Tongue (tissue), 2 donors: ENCODE results near the gene NUDT4. TPM values are rescaled to one million over a fixed set of nuclear protein-coding genes. Genes with fewer than 3 reads are reported as not detected.
A peak's percentile ranks its signal among the peaks of the same experiment; 100 is the strongest.
"Not testable (repeated sequence)": the region's sequence is repeated elsewhere in the genome, so short reads cannot be mapped to it uniquely, and the experiment has no call there.

Experiments used
- DNase-seq: peaks from one replicate; pipeline ENCODE4 v3.0.0-alpha.2; 2015
- total RNA-seq: library from RNA; depleted of rRNA; stranded (reverse); fragments of >200 nt; gene quantifications from one replicate; pipeline ENCODE4 v1.2.3, GENCODE V29; 2014

The NUDT4 gene
- total RNA-seq, 1 donor from 2014 or later, result 121 TPM

- DNase-seq, result no peak
Observed at GRCh38 chr12:93402333-93403311, 24.9 kb downstream of the NUDT4 start.

GRCh38 chr12:93403988-93404803 is 26.5 kb downstream of the NUDT4 start:
- DNase-seq, result no peak

GRCh38 chr12:93404961-93405849 is 27.5 kb downstream of the NUDT4 start:
- no peak for DNase-seq

GRCh38 chr12:93407054-93407962 is 29.6 kb downstream of the NUDT4 start:
- DNase-seq, result no peak

- DNase-seq, result no peak
Observed at GRCh38 chr12:93407963-93408283, 30.2 kb downstream of the NUDT4 start.

GRCh38 chr12:93408813-93409212 is 31.1 kb downstream of the NUDT4 start:
- DNase-seq, result no peak

- DNase-seq, result not testable (repeated sequence)
Observed at GRCh38 chr12:93409343-93410187, 31.8 kb downstream of the NUDT4 start.

- not testable (repeated sequence) for DNase-seq
Observed at GRCh38 chr12:93411060-93411459, 33.3 kb downstream of the NUDT4 start.

GRCh38 chr12:93412396-93412795 is 34.7 kb downstream of the NUDT4 start:
- not testable (repeated sequence) for DNase-seq

GRCh38 chr12:93413064-93413463 is 35.3 kb downstream of the NUDT4 start:
- no peak for DNase-seq

- no peak for DNase-seq
Observed at GRCh38 chr12:93415723-93416464, 38.2 kb downstream of the NUDT4 start.

GRCh38 chr12:93417967-93418480 is 40.3 kb downstream of the NUDT4 start:
- DNase-seq, result no peak

GRCh38 chr12:93419388-93420034 is 41.8 kb downstream of the NUDT4 start:
- peak; percentile 74 for DNase-seq

- DNase-seq, result no peak
Observed at GRCh38 chr12:93422050-93422449, 44.3 kb downstream of the NUDT4 start.

- no peak for DNase-seq
Observed at GRCh38 chr12:93425736-93426411, 48.1 kb downstream of the NUDT4 start.

GRCh38 chr12:93426412-93426805 is 48.7 kb downstream of the NUDT4 start:
- DNase-seq, result no peak

GRCh38 chr12:93427779-93428564 is 50.2 kb downstream of the NUDT4 start:
- DNase-seq, result no peak
